Measurements from ENCODE around the gene MAMLD1.

The MAMLD1 gene

DNA sequence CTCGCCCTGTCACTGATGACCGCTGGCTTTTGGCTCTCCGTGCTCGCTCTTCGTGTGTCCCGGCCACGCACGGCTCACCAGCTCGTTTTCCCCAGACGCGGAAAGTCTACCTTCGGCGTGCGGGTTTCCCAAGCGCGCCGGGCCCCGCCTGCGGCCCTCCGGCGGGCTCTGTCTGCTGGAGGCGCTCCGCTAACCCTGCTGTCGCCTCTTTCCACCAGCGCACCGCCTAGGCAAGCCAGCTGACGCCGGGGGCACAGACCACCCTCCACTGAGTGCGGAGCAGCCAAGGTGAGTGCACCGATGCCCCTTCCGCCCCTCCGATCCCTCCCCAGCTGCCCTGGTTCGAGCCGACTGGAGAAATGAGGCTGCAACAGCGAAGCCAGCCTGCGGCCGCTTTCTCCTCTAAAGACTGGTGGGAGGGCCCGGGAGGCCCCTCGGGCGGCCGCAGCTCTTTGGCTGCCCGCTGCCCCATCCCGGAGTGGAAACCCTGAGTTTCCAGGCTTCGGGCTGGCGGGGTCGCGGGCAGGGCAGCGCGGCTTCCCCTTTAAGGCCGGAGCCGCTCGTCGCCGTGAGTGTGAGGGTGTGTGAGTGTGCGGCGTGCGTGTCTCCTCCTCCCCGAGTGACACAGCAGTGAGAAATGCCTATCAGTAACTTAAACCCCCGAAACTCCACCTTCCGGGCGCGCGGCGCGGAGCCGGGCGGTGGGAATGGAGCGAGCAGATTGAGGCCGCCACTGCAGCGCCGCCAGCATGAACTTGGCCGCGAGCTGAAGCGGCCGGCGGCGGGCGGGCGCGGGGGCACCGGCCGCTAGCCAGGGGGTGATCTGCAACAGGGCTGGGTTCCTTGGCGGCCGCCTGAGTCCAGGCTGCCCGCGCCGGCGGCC lies at the start of gene MAMLD1:
Gene MAMLD1, plus strand, starts transcription at position 719 of the 883 bp plus-strand sequence. CDS start 82,200 bp downstream, outside the sequence.
- Histone ChIP-seq H3K27me3 (ENCODE audit: control insufficient read depth, insufficient read depth, low read length) (peaks cover 43% of the 10 kb centered on the region), H3K27ac (ENCODE audit: low read length) (no peak within 1 kb of the TSS), H3K4me3 (ENCODE audit: low read length) (peak within 1 kb of the TSS; percentile 23; the same call in 1 of the 2 replicates), H3K36me3 (ENCODE audit: control insufficient read depth, insufficient read depth, low read length) (no peaks in the 10 kb centered on the region), H3K4me1 (ENCODE audit: control insufficient read depth, insufficient read depth, low read length) (0 out of 2 replicates have a peak, but pooled peaks cover 1% of the 10 kb centered on the region), H3K9me3 (ENCODE audit: control insufficient read depth, insufficient read depth, low read length) (no peaks in the 10 kb centered on the region)
- no peak for DNase-seq (ENCODE audit: low read depth, low spot score)
- WGBS (ENCODE audit: insufficient coverage, insufficient read length): no CpG with 5 or more reads among the region's 88 CpGs

- H3K4me1 ChIP-seq (ENCODE audit: control insufficient read depth, insufficient read depth, low read length): no peaks in the 10 kb centered on the region
- H3K27ac ChIP-seq (ENCODE audit: low read length): no peak overlapping the region
- no peaks in the 10 kb centered on the region for H3K36me3 ChIP-seq (ENCODE audit: control insufficient read depth, insufficient read depth, low read length)
- no peak overlapping the region for H3K4me3 ChIP-seq (ENCODE audit: low read length)
- no CpG with 5 or more reads among the region's 5 CpGs for WGBS (ENCODE audit: insufficient coverage, insufficient read length)
- no peak for DNase-seq (ENCODE audit: low read depth, low spot score)
- H3K27me3 ChIP-seq (ENCODE audit: control insufficient read depth, insufficient read depth, low read length): no peaks in the 10 kb centered on the region
- H3K9me3 ChIP-seq (ENCODE audit: control insufficient read depth, insufficient read depth, low read length): no peaks in the 10 kb centered on the region
Measured at GRCh38 chrX:150313514-150313913, 49.6 kb upstream of the MAMLD1 start.

- DNase-seq (ENCODE audit: low read depth, low spot score): no peak
- H3K4me1 ChIP-seq (ENCODE audit: control insufficient read depth, insufficient read depth, low read length): no peaks in the 10 kb centered on the region
- H3K27ac ChIP-seq (ENCODE audit: low read length): no peak overlapping the region
- H3K4me3 ChIP-seq (ENCODE audit: low read length): no peak overlapping the region
- WGBS (ENCODE audit: insufficient coverage, insufficient read length): no CpG with 5 or more reads among the region's 3 CpGs
- H3K27me3 ChIP-seq (ENCODE audit: control insufficient read depth, insufficient read depth, low read length): no peaks in the 10 kb centered on the region
- no peaks in the 10 kb centered on the region for H3K9me3 ChIP-seq (ENCODE audit: control insufficient read depth, insufficient read depth, low read length)
- no peaks in the 10 kb centered on the region for H3K36me3 ChIP-seq (ENCODE audit: control insufficient read depth, insufficient read depth, low read length)
Measured at GRCh38 chrX:150314186-150314585, 48.9 kb upstream of the MAMLD1 start.

DNA sequence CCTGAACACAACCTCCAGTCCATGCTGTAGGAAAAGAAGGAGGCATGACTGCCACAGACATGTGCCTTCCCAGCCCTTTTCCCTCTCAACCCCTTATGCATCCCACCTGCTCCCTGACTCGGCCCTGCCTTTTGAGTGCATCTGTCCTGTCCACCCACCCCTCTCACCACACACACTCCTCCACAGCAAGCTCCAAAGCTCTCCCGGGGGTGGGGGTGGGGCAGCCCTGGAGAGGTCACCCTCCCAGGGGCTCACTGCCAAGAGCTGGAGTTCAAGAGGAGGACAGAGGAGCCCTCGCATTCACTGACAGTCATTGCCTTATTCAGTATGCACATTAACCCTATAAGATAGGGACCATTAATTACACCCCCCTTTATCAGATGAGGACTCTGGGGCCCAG lies 46.6 kb upstream of the MAMLD1 start:
- Histone ChIP-seq H3K9me3 (ENCODE audit: control insufficient read depth, insufficient read depth, low read length) (no peaks in the 10 kb centered on the region), H3K27me3 (ENCODE audit: control insufficient read depth, insufficient read depth, low read length) (no peaks in the 10 kb centered on the region), H3K36me3 (ENCODE audit: control insufficient read depth, insufficient read depth, low read length) (no peaks in the 10 kb centered on the region), H3K27ac (ENCODE audit: low read length) (no peak overlapping the region), H3K4me3 (ENCODE audit: low read length) (no peak overlapping the region), H3K4me1 (ENCODE audit: control insufficient read depth, insufficient read depth, low read length) (no peaks in the 10 kb centered on the region)
- WGBS (ENCODE audit: insufficient coverage, insufficient read length): no CpG with 5 or more reads among the region's 3 CpGs
- no peak for DNase-seq (ENCODE audit: low read depth, low spot score)

- Histone ChIP-seq H3K36me3 (ENCODE audit: control insufficient read depth, insufficient read depth, low read length) (no peaks in the 10 kb centered on the region), H3K27ac (ENCODE audit: low read length) (no peak overlapping the region), H3K4me3 (ENCODE audit: low read length) (no peak overlapping the region), H3K4me1 (ENCODE audit: control insufficient read depth, insufficient read depth, low read length) (no peaks in the 10 kb centered on the region), H3K27me3 (ENCODE audit: control insufficient read depth, insufficient read depth, low read length) (no peaks in the 10 kb centered on the region), H3K9me3 (ENCODE audit: control insufficient read depth, insufficient read depth, low read length) (no peaks in the 10 kb centered on the region)
- DNase-seq (ENCODE audit: low read depth, low spot score): no peak
Measured at GRCh38 chrX:150323020-150323419, 40.1 kb upstream of the MAMLD1 start.

GRCh38 chrX:150324035-150324728 lies 38.9 kb upstream of the MAMLD1 start:
- Histone ChIP-seq H3K27ac (ENCODE audit: low read length) (no peak overlapping the region), H3K4me3 (ENCODE audit: low read length) (no peak overlapping the region), H3K9me3 (ENCODE audit: control insufficient read depth, insufficient read depth, low read length) (no peaks in the 10 kb centered on the region), H3K27me3 (ENCODE audit: control insufficient read depth, insufficient read depth, low read length) (no peaks in the 10 kb centered on the region), H3K4me1 (ENCODE audit: control insufficient read depth, insufficient read depth, low read length) (no peaks in the 10 kb centered on the region; the same call in 1 of the 2 replicates), H3K36me3 (ENCODE audit: control insufficient read depth, insufficient read depth, low read length) (no peaks in the 10 kb centered on the region)
- WGBS (ENCODE audit: insufficient coverage, insufficient read length): no CpG with 5 or more reads among the region's 4 CpGs
- no peak for DNase-seq (ENCODE audit: low read depth, low spot score)

- DNase-seq (ENCODE audit: low read depth, low spot score): no peak
- H3K9me3 ChIP-seq (ENCODE audit: control insufficient read depth, insufficient read depth, low read length): no peaks in the 10 kb centered on the region
- WGBS (ENCODE audit: insufficient coverage, insufficient read length): no CpG with 5 or more reads among the region's 2 CpGs
- no peaks in the 10 kb centered on the region; the same call in 1 of the 2 replicates for H3K4me1 ChIP-seq (ENCODE audit: control insufficient read depth, insufficient read depth, low read length)
- no peaks in the 10 kb centered on the region for H3K27me3 ChIP-seq (ENCODE audit: control insufficient read depth, insufficient read depth, low read length)
- H3K27ac ChIP-seq (ENCODE audit: low read length): no peak overlapping the region
- H3K4me3 ChIP-seq (ENCODE audit: low read length): no peak overlapping the region
- H3K36me3 ChIP-seq (ENCODE audit: control insufficient read depth, insufficient read depth, low read length): no peaks in the 10 kb centered on the region
Measured at GRCh38 chrX:150324919-150325318, 38.2 kb upstream of the MAMLD1 start.

DNA sequence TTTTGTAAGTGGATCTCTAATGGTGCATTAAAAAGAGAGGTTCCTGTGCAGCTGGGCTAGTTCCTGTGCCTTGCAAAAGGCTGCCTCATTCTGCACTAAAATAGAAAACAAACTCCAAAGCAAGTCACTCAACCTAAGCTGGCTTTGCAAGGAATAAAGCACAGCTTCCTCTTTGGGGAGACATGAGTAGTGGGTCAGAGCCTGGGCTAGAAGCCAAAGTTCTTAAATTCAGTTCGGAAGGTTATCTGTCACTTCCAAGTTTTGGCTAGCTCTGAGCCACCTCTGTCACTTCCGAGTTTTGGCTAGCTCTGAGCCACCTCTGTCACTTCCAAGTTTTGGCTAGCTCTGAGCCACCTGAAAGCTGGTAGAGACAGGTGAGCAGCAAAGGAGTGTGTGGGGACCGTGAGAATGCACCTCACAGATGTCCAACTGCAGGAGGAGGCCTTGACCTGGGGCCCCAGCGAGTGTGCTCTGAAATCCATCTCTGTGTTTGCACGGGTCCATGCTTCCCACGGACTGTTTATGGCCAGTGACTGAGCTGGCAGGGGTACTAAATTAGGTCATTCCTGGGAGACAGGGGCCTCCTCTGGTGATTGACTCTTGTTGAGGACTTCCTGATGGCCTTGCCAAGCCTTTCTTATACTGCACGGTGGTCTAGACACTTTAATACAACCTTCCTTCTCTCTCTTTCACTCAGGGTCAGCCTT lies 36.4 kb upstream of the MAMLD1 start:
- H3K27me3 ChIP-seq (ENCODE audit: control insufficient read depth, insufficient read depth, low read length): no peaks in the 10 kb centered on the region
- H3K9me3 ChIP-seq (ENCODE audit: control insufficient read depth, insufficient read depth, low read length): no peaks in the 10 kb centered on the region
- H3K4me1 ChIP-seq (ENCODE audit: control insufficient read depth, insufficient read depth, low read length): no peaks in the 10 kb centered on the region; the same call in 1 of the 2 replicates
- no peaks in the 10 kb centered on the region for H3K36me3 ChIP-seq (ENCODE audit: control insufficient read depth, insufficient read depth, low read length)
- H3K4me3 ChIP-seq (ENCODE audit: low read length): no peak overlapping the region
- DNase-seq (ENCODE audit: low read depth, low spot score): no peak
- WGBS (ENCODE audit: insufficient coverage, insufficient read length): no CpG with 5 or more reads among the region's 7 CpGs
- H3K27ac ChIP-seq (ENCODE audit: low read length): no peak overlapping the region

- Histone ChIP-seq H3K27me3 (ENCODE audit: control insufficient read depth, insufficient read depth, low read length) (no peaks in the 10 kb centered on the region), H3K27ac (ENCODE audit: low read length) (no peak overlapping the region), H3K9me3 (ENCODE audit: control insufficient read depth, insufficient read depth, low read length) (no peaks in the 10 kb centered on the region), H3K4me1 (ENCODE audit: control insufficient read depth, insufficient read depth, low read length) (no peaks in the 10 kb centered on the region; the same call in 1 of the 2 replicates), H3K36me3 (ENCODE audit: control insufficient read depth, insufficient read depth, low read length) (no peaks in the 10 kb centered on the region), H3K4me3 (ENCODE audit: low read length) (no peak overlapping the region)
- WGBS (ENCODE audit: insufficient coverage, insufficient read length): no CpG with 5 or more reads among the region's 8 CpGs
- no peak for DNase-seq (ENCODE audit: low read depth, low spot score)
Measured at GRCh38 chrX:150329282-150329681, 33.8 kb upstream of the MAMLD1 start.

DNA sequence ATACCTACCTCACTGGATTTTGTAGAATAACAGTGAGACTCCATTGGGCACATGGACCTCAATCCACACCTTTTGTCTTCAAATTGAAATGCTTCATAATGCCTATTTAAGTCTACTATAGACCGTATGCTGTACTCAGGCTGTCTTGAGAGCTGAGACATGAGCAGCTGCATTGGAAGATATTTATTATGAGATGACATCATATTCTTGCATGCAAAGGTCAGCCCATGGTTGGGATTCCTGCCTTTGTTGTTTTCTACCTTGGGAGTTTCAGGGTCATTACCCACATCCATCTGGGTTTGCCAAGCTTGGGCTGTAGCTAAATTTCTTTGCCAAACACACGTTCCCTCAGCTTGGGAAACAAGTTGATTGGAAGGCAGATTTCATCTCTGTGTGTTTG lies 33.2 kb upstream of the MAMLD1 start:
- no CpG with 5 or more reads among the region's 2 CpGs for WGBS (ENCODE audit: insufficient coverage, insufficient read length)
- DNase-seq (ENCODE audit: low read depth, low spot score): no peak

More for the DNA sequence above, 33.2 kb upstream of the MAMLD1 start:
- Histone ChIP-seq H3K4me1 (ENCODE audit: control insufficient read depth, insufficient read depth, low read length) (no peaks in the 10 kb centered on the region; the same call in 1 of the 2 replicates), H3K36me3 (ENCODE audit: control insufficient read depth, insufficient read depth, low read length) (no peaks in the 10 kb centered on the region), H3K9me3 (ENCODE audit: control insufficient read depth, insufficient read depth, low read length) (no peaks in the 10 kb centered on the region), H3K27ac (ENCODE audit: low read length) (no peak overlapping the region), H3K27me3 (ENCODE audit: control insufficient read depth, insufficient read depth, low read length) (no peaks in the 10 kb centered on the region), H3K4me3 (ENCODE audit: low read length) (no peak overlapping the region)
